ENCODE results near the gene C7orf25. TPM values are rescaled to one million over a fixed set of nuclear protein-coding genes. Genes with fewer than 3 reads are reported as not detected.

C7orf25 gene
- total and polyA plus RNA-seq, 2 of the 13 experiments (the other 11 are each of a cell fraction or from before 2014, with no cell fraction given) = 0.37 to 1.3 TPM

GRCh38 chr7:42911454-42912447, at the start of gene C7orf25 (continued):
- peak; percentile 65 for TF ChIP-seq RXRA (CRISPR knock-in tag; IDR thresholded peaks at IDR 0.05)
- TF ChIP-seq ZNF704 (CRISPR knock-in tag; IDR thresholded peaks at IDR 0.05; ENCODE audit: borderline replicate concordance) = peak; percentile 86
- no peak for TF ChIP-seq SP140L (CRISPR knock-in tag; IDR thresholded peaks at IDR 0.05; ENCODE audit: borderline replicate concordance)
- no peak for TF ChIP-seq SMAD3 (CRISPR knock-in tag; IDR thresholded peaks at IDR 0.05)
- TF ChIP-seq ZNF501 (CRISPR knock-in tag; IDR thresholded peaks at IDR 0.05) = peak; percentile 94
- TF ChIP-seq ZNF652 (CRISPR knock-in tag; IDR thresholded peaks at IDR 0.05; ENCODE audit: borderline replicate concordance, low read depth) = no peak
- peak; percentile 84 for TF ChIP-seq ZNF275 (CRISPR knock-in tag; IDR thresholded peaks at IDR 0.05; ENCODE audit: borderline replicate concordance)
- TF ChIP-seq ZNF367 (CRISPR knock-in tag; IDR thresholded peaks at IDR 0.05; ENCODE audit: borderline replicate concordance) = no peak; the same call in 1 of the 2 replicates
- no peak for TF ChIP-seq CBX1 (IDR thresholded peaks at IDR 0.05; ENCODE audit: low read depth)
- TF ChIP-seq HES4 (CRISPR knock-in tag; IDR thresholded peaks at IDR 0.05; ENCODE audit: borderline replicate concordance) = no peak
- no peak for TF ChIP-seq NFE2 (CRISPR knock-in tag; IDR thresholded peaks at IDR 0.05)
- no peak for TF ChIP-seq ARID3A (IDR thresholded peaks at IDR 0.05; ENCODE audit: low read depth, low read length)
- TF ChIP-seq ZNF720 (CRISPR knock-in tag; IDR thresholded peaks at IDR 0.05) = no peak
- TF ChIP-seq POLR2G (IDR thresholded peaks at IDR 0.05; ENCODE audit: low read depth, low read length) = peak; percentile 85
- TF ChIP-seq IKZF4 (CRISPR knock-in tag; IDR thresholded peaks at IDR 0.05; ENCODE audit: borderline replicate concordance, low read depth, not compliant biosample characterization) = no peak
- TF ChIP-seq ARHGAP35 (CRISPR knock-in tag; IDR thresholded peaks at IDR 0.05; ENCODE audit: borderline replicate concordance) = no peak; the same call in 1 of the 2 replicates
- peak; percentile 85 for TF ChIP-seq ZBTB7B (CRISPR knock-in tag; IDR thresholded peaks at IDR 0.05)
- TF ChIP-seq ZNF557 (CRISPR knock-in tag; IDR thresholded peaks at IDR 0.05) = 0 out of 2 replicates have a peak, but pooled peaks have one; percentile 86
- 0 out of 2 replicates have a peak, but pooled peaks have one; percentile 55 for TF ChIP-seq SATB2 (CRISPR knock-in tag; IDR thresholded peaks at IDR 0.05)
- TF ChIP-seq PRMT3 (CRISPR knock-in tag; IDR thresholded peaks at IDR 0.05; ENCODE audit: borderline replicate concordance, low read depth) = peak; percentile 70; the same call in 1 of the 2 replicates
- TF ChIP-seq TMF1 (CRISPR knock-in tag; IDR thresholded peaks at IDR 0.05; ENCODE audit: low read depth) = no peak
- peak; percentile 91 for TF ChIP-seq IRF2 (CRISPR knock-in tag; IDR thresholded peaks at IDR 0.05)
- peak; percentile 91 for TF ChIP-seq ZGPAT (CRISPR knock-in tag; IDR thresholded peaks at IDR 0.05)
- TF ChIP-seq ZNF33A (CRISPR knock-in tag; IDR thresholded peaks at IDR 0.05; ENCODE audit: borderline replicate concordance) = no peak
